CD4-positive, CD25-positive, alpha-beta regulatory T cell (primary cell): ENCODE results near the gene HSBP1. TPM values are rescaled to one million over a fixed set of nuclear protein-coding genes. Genes with fewer than 3 reads are reported as not detected.

Experiments
- polyA plus RNA-seq, 4 donors: library from polyadenylated mRNA; unstranded; fragments of 300-500 nt; fragmentation: Illumina TruSeq; gene quantifications; one replicate each; pipeline ENCODE4 v1.2.3, GENCODE V29; 2021
- total RNA-seq: library from RNA; stranded (reverse); gene quantifications from one replicate; pipeline ENCODE4 v1.2.3, GENCODE V29; 2022

Gene HSBP1
- total and polyA plus RNA-seq, 5 donors from 2014 or later, result 25.1 to 53.0 (median 36.3) TPM

Other genes with a start within 250 kb of the HSBP1 start
- 6.5 TPM for gene MLYCD, start 91.1 kb downstream of the HSBP1 start, total RNA-seq
- gene MLYCD, start 91.1 kb downstream of the HSBP1 start, polyA plus RNA-seq, result 1 to 10 TPM; 1.9 to 3.0 (median 2.2) TPM
- gene OSGIN1, start 145.3 kb downstream of the HSBP1 start, total RNA-seq, result 0.72 TPM
- gene OSGIN1, start 145.3 kb downstream of the HSBP1 start, polyA plus RNA-seq, result under 1 TPM in 1 of 4 donors, not detected in 3; 0.29 TPM
- gene NECAB2, start 160.3 kb downstream of the HSBP1 start, total RNA-seq, result not detected
- not detected for gene NECAB2, start 160.3 kb downstream of the HSBP1 start, polyA plus RNA-seq
- gene SLC38A8, start 234.8 kb downstream of the HSBP1 start, total RNA-seq, result not detected
- gene SLC38A8, start 234.8 kb downstream of the HSBP1 start, polyA plus RNA-seq, result not detected